ENCODE results near the gene GTF2F2. TPM values are rescaled to one million over a fixed set of nuclear protein-coding genes. Genes with fewer than 3 reads are reported as not detected.

The GTF2F2 gene
- total RNA-seq, 1 experiment from 2014 or later: 37.8 TPM

DNA sequence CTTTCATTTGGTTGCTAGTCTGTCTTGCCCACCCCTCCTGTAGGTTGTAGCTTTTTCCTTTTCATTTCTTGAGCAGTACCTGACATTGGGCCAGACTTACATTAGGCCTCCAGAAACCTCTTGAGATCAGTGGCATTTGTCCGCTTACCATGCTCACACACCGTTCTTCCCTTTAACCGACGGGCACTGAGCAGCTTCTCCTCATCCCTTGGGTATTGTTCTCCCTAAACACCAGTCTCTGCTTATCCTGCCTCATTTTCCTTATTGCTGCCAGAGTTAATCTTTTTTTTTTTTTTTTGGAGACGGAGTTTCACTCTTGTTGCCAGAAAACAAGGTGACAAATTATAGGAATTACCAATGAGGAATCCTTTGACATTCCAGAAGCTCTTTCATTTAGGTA is 107.7 kb downstream of the GTF2F2 start:
- BruUV-seq (replicated peaks): no TSS peak

DNA sequence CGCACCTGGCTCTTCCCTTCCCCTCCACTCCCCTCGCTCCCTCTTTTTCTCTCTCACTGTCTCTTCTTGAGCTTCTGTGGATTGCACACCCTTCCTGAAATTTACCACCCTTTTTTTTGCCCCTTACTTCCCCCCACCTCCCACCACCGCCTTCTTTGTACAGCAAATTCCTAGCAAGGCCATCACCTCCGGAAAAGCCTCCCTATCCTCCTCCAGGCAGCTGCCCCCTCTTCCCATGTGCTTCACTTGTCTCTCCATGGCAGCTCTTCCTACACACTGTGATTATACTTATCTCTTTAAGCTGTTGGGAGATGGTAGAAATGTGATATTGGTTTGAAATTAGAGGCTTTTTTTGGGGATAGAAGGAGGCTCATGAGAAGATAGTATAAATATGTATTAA is 108.9 kb downstream of the GTF2F2 start:
- H3K27me3 ChIP-seq (replicated peaks; ENCODE audit: insufficient read depth, low read depth, low read length, poor library complexity): no peaks in the 10 kb centered on the region
- H3K4me1 ChIP-seq (ENCODE audit: insufficient read depth, low read length, poor library complexity, severe bottlenecking): peaks cover 18% of the 10 kb centered on the region
- H3K36me3 ChIP-seq (ENCODE audit: insufficient read depth, low read length, poor library complexity, severe bottlenecking): no peaks in the 10 kb centered on the region
- CTCF ChIA-PET: no interaction called here
- no peaks in the 10 kb centered on the region for H3K9me3 ChIP-seq (ENCODE audit: low read depth, low read length, poor library complexity, severe bottlenecking)
- H3K4me3 ChIP-seq (ENCODE audit: low read depth, low read length, poor library complexity, severe bottlenecking): no peak overlapping the region
- POLR2A ChIA-PET (ENCODE audit: low non-redundant PET): no interaction called here
- H3K27ac ChIP-seq (ENCODE audit: low read depth, low read length, poor library complexity, severe bottlenecking): no peak overlapping the region
- no peak for DNase-seq (ENCODE audit: low spot score)
- intact Hi-C loops (cut with micrococcal nuclease; ENCODE audit: unreplicated experiment): no loop called here
- no TSS peak for BruUV-seq (replicated peaks)
- TF ChIP-seq, protein P1, sequence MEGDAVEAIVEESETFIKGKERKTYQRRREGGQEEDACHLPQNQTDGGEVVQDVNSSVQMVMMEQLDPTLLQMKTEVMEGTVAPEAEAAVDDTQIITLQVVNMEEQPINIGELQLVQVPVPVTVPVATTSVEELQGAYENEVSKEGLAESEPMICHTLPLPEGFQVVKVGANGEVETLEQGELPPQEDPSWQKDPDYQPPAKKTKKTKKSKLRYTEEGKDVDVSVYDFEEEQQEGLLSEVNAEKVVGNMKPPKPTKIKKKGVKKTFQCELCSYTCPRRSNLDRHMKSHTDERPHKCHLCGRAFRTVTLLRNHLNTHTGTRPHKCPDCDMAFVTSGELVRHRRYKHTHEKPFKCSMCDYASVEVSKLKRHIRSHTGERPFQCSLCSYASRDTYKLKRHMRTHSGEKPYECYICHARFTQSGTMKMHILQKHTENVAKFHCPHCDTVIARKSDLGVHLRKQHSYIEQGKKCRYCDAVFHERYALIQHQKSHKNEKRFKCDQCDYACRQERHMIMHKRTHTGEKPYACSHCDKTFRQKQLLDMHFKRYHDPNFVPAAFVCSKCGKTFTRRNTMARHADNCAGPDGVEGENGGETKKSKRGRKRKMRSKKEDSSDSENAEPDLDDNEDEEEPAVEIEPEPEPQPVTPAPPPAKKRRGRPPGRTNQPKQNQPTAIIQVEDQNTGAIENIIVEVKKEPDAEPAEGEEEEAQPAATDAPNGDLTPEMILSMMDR (conservative IDR thresholded peaks at IDR 0.05; ENCODE audit: low read depth, low read length): no peak
- TF ChIP-seq EZH2 (IDR thresholded peaks at IDR 0.05; ENCODE audit: borderline replicate concordance, low read depth, low read length, poor library complexity, severe bottlenecking): no peak

More for the DNA sequence above, 107.7 kb downstream of the GTF2F2 start:
- intact Hi-C loops (cut with micrococcal nuclease; ENCODE audit: unreplicated experiment): no loop called here
- Histone ChIP-seq H3K4me3 (ENCODE audit: low read depth, low read length, poor library complexity, severe bottlenecking) (no peak overlapping the region), H3K36me3 (ENCODE audit: insufficient read depth, low read length, poor library complexity, severe bottlenecking) (no peaks in the 10 kb centered on the region), H3K9me3 (ENCODE audit: low read depth, low read length, poor library complexity, severe bottlenecking) (no peaks in the 10 kb centered on the region), H3K4me1 (ENCODE audit: insufficient read depth, low read length, poor library complexity, severe bottlenecking) (peaks cover 19% of the 10 kb centered on the region), H3K27me3 (replicated peaks; ENCODE audit: insufficient read depth, low read depth, low read length, poor library complexity) (no peaks in the 10 kb centered on the region), H3K27ac (ENCODE audit: low read depth, low read length, poor library complexity, severe bottlenecking) (no peak overlapping the region)
- ChIA-PET POLR2A (ENCODE audit: low non-redundant PET) (no interaction called here), CTCF (no interaction called here)
- DNase-seq (ENCODE audit: low spot score): no peak
- TF ChIP-seq, protein P1 (conservative IDR thresholded peaks at IDR 0.05; ENCODE audit: low read depth, low read length): no peak
- TF ChIP-seq EZH2 (IDR thresholded peaks at IDR 0.05; ENCODE audit: borderline replicate concordance, low read depth, low read length, poor library complexity, severe bottlenecking): no peak

DNA sequence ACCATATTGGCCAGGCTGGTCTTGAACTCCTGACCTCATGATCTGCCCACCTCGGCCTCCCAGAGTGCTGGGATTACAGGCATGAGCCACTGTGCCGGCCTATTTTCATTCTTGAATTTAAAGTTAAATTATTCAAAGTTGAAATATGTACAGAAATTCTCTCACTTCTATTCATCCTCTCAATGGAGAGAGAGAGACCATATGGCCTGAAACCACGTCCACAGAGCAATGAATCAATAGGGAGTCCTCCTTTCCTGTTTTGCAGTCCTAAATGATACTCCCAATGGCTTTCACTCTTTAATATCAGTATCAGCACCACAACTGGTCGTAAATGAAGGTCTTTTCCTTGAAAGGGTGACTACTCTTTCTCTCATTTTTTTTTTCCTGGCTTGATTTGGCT is 111.0 kb downstream of the GTF2F2 start:
- no peak for DNase-seq (ENCODE audit: low spot score)
- no TSS peak for BruUV-seq (replicated peaks)
- Histone ChIP-seq H3K27ac (ENCODE audit: low read depth, low read length, poor library complexity, severe bottlenecking) (no peak overlapping the region), H3K9me3 (ENCODE audit: low read depth, low read length, poor library complexity, severe bottlenecking) (no peaks in the 10 kb centered on the region), H3K36me3 (ENCODE audit: insufficient read depth, low read length, poor library complexity, severe bottlenecking) (no peaks in the 10 kb centered on the region), H3K27me3 (replicated peaks; ENCODE audit: insufficient read depth, low read depth, low read length, poor library complexity) (no peaks in the 10 kb centered on the region), H3K4me3 (ENCODE audit: low read depth, low read length, poor library complexity, severe bottlenecking) (no peak overlapping the region), H3K4me1 (ENCODE audit: insufficient read depth, low read length, poor library complexity, severe bottlenecking) (peaks cover 20% of the 10 kb centered on the region)
- intact Hi-C loops (cut with micrococcal nuclease; ENCODE audit: unreplicated experiment): no loop called here
- ChIA-PET POLR2A (ENCODE audit: low non-redundant PET) (no interaction called here), CTCF (no interaction called here)
- TF ChIP-seq, protein P1 (conservative IDR thresholded peaks at IDR 0.05; ENCODE audit: low read depth, low read length): no peak
- TF ChIP-seq EZH2 (IDR thresholded peaks at IDR 0.05; ENCODE audit: borderline replicate concordance, low read depth, low read length, poor library complexity, severe bottlenecking): no peak
